Keratinocyte (primary cell): ENCODE measurements around the gene FAN1. TPM values are rescaled to one million over a fixed set of nuclear protein-coding genes. Genes with fewer than 3 reads are reported as not detected.

Experiments
- DNase-seq: peaks from one replicate; pipeline ENCODE4 v3.0.0-alpha.2; 2011; ENCODE audit warnings: low read depth, missing footprints, low spot score
- FAIRE-seq: peaks from 2 replicates; lab custom pipeline; 2011; peaks lifted over from hg19 to GRCh38; lab: Jason Lieb, UNC
- H2AFZ ChIP-seq: 2 replicates; pipeline ENCODE4 v1.6.0; 2012; ENCODE audit warnings: low read length, control low read depth, inconsistent platforms; ENCODE audit not compliant: control insufficient read depth
- H3K27ac ChIP-seq: 2 replicates; pipeline ENCODE4 v1.5.1; 2011; ENCODE audit warnings: low read length; ENCODE audit not compliant: control insufficient read depth, insufficient read depth
- H3K27me3 ChIP-seq: 3 replicates; pipeline ENCODE4 v1.6.0; 2011; ENCODE audit warnings: low read length; ENCODE audit not compliant: control insufficient read depth, insufficient read depth; ENCODE audit errors: extremely low read depth
- H3K36me3 ChIP-seq, 2 experiments: 2 replicates in 1 of 2; 3 replicates in 1 of 2; pipeline ENCODE4 v1.5.1; 2011; ENCODE audit warnings: low read length in 2 of 2, mild to moderate bottlenecking in 1 of 2; ENCODE audit not compliant: control insufficient read depth in 2 of 2, insufficient read depth in 2 of 2; ENCODE audit errors: extremely low read depth in 1 of 2
- H3K4me1 ChIP-seq: 3 replicates; pipeline ENCODE4 v1.5.1; 2011; ENCODE audit warnings: low read length; ENCODE audit not compliant: control insufficient read depth, insufficient read depth; ENCODE audit errors: extremely low read depth
- H3K4me2 ChIP-seq: 3 replicates; pipeline ENCODE4 v1.6.0; 2011; ENCODE audit warnings: low read depth, low read length; ENCODE audit not compliant: control insufficient read depth, insufficient read depth; ENCODE audit errors: extremely low read depth
- H3K4me3 ChIP-seq, 3 experiments: fragments of 200-600 bp in 1 of 3; sonication (generic) in 1 of 3; 2 replicates in 2 of 3; 3 replicates in 1 of 3; pipeline ENCODE4 v1.5.1; 2011 to 2016; ENCODE audit warnings: low read length in 3 of 3, mild to moderate bottlenecking in 3 of 3, control low read depth in 2 of 3, inconsistent platforms in 1 of 3, low read depth in 1 of 3, mixed read lengths in 1 of 3, mixed run types in 1 of 3, moderate library complexity in 1 of 3; ENCODE audit not compliant: control insufficient read depth in 2 of 3, insufficient read depth in 2 of 3; ENCODE audit errors: extremely low read depth in 1 of 3
- H3K79me2 ChIP-seq: 2 replicates; pipeline ENCODE4 v1.6.0; 2012; ENCODE audit warnings: low read length; ENCODE audit not compliant: control insufficient read depth, insufficient read depth
- H3K9ac ChIP-seq: 3 replicates; pipeline ENCODE4 v1.6.0; 2011; ENCODE audit warnings: low read length; ENCODE audit not compliant: control insufficient read depth, insufficient read depth; ENCODE audit errors: extremely low read depth
- H3K9me1 ChIP-seq: 3 replicates; pipeline ENCODE4 v1.6.0; 2011; ENCODE audit warnings: low read length; ENCODE audit not compliant: control insufficient read depth, insufficient read depth; ENCODE audit errors: extremely low read depth
- H3K9me3 ChIP-seq: 2 replicates; pipeline ENCODE4 v1.5.1; 2012; ENCODE audit warnings: low read depth, low read length; ENCODE audit not compliant: control insufficient read depth
- H4K20me1 ChIP-seq: 3 replicates; pipeline ENCODE4 v1.6.0; 2011; ENCODE audit warnings: low read length; ENCODE audit not compliant: control insufficient read depth, insufficient read depth; ENCODE audit errors: extremely low read depth
- CTCF ChIP-seq, 3 experiments: IDR thresholded peaks in 1 of 3; conservative IDR thresholded peaks in 1 of 3; optimal IDR thresholded peaks in 1 of 3; 2 replicates in 2 of 3; 3 replicates in 1 of 3; pipeline versions ENCODE3 to v1.5.1; 2011; ENCODE audit warnings: low read length in 3 of 3, mild to moderate bottlenecking in 3 of 3, moderate library complexity in 2 of 3, control low read depth in 1 of 3, inconsistent platforms in 1 of 3; ENCODE audit not compliant: insufficient read depth in 2 of 3; ENCODE audit errors: extremely low read depth in 1 of 3
- EZH2 ChIP-seq: IDR thresholded peaks from one replicate; pipeline ENCODE4 v1.6.1; 2012; ENCODE audit warnings: inconsistent platforms, mild to moderate bottlenecking, low read length, moderate library complexity
- dilution Hi-C: fragments of 300-500 bp; cut with MboI; formaldehyde crosslinking; loops from one replicate; pipeline ENCODE4 v1.7.0; 2020; ENCODE audit warnings: low sequenced_read_pairs; ENCODE audit not compliant: extremely low pct_ligation_motif_present
- polyA plus RNA-seq, 5 experiments: library from polyadenylated mRNA; depleted of rRNA in 3 of 5; stranded (reverse) in 3 of 5; stranded (forward) in 1 of 5; unstranded in 1 of 5; fragments of >200 nt; gene quantifications; 1 replicate in 1 of 5; 2 replicates in 3 of 5; 3 replicates in 1 of 5; pipeline versions ENCODE4 v1.2.1 to v1.2.3, GENCODE V29; 2011 to 2012; ENCODE audit warnings: missing spikeins in 2 of 5, low read depth in 1 of 5, low replicate concordance in 1 of 5

FAN1 gene
- polyA plus RNA-seq, 1 donor (not counting 4 experiments of a cell fraction or from before 2014, with no cell fraction given): 17.2 TPM

DNA sequence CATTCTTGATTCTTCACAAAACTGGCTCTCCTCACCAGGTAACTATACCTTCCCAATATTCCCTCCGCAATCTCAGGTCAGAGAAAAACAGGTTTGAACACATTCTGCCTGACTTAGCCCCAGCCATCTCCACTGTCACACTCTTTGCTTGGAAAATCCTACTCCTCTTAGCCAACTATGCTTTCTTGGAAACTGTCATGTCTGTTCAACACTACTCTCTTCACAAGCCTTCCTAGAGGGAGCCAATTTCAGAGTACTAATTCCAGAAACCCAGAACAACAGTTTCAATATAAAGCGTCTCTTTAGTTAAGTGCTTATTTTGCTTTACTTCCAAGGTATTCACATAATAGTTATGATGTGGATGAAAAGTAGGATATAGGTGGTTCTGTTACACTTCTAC is 66.0 kb downstream of the FAN1 start:
- Histone ChIP-seq H3K9me1 (no peaks in the 10 kb centered on the region), H3K79me2 (no peaks in the 10 kb centered on the region), H3K27me3 (no peaks in the 10 kb centered on the region), H3K4me2 (no peak overlapping the region), H3K9ac (no peak overlapping the region), H3K27ac (no peak overlapping the region), H2AFZ (no peak overlapping the region), H3K4me1 (peaks cover 8% of the 10 kb centered on the region), H4K20me1 (no peaks in the 10 kb centered on the region), H3K4me3 (no peak overlapping the region), H3K36me3 (peaks cover 3 to 5% of the 10 kb centered on the region in 2 experiments), H3K9me3 (no peaks in the 10 kb centered on the region)
- DNase-seq (no peak), FAIRE-seq (no peak)
- dilution Hi-C loops: no loop called here
- no peak for TF ChIP-seq EZH2
- TF ChIP-seq CTCF (optimal IDR thresholded peaks at IDR 0.05 in 1 of 3, IDR thresholded peaks at IDR 0.05 in 1 of 3, conservative IDR thresholded peaks at IDR 0.05 in 1 of 3; ENCODE audit: extremely low read depth in 1 of 3, insufficient read depth in 2 of 3, low read length in 3 of 3): no peak

DNA sequence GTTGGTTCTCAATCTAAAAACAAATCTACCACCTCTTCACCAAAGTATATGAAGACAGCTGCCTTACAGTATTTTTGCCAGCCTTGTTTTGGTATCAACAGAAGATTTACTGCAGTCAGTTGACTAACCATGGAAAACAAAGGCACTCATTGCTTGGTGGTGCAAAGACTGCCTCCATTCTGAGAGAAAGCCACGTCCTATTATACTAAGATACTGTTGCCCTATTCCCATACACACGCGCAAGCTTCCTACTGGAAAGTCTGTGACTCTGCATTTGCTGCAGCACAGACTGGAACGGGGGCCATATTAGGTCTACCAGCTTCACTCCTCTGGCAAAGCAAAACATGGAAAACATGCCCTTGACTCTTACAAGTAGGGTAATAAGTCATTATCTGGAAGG is 69.7 kb downstream of the FAN1 start:
- dilution Hi-C loops: no loop called here
- Histone ChIP-seq H2AFZ (no peak overlapping the region), H3K4me1 (peaks cover 8% of the 10 kb centered on the region), H4K20me1 (no peaks in the 10 kb centered on the region), H3K4me3 (no peak overlapping the region), H3K4me2 (no peak overlapping the region), H3K9me1 (no peaks in the 10 kb centered on the region), H3K27ac (no peak overlapping the region), H3K36me3 (peaks cover 3 to 4% of the 10 kb centered on the region in 2 experiments), H3K79me2 (peaks cover 9% of the 10 kb centered on the region), H3K9me3 (no peaks in the 10 kb centered on the region), H3K27me3 (no peaks in the 10 kb centered on the region), H3K9ac (no peak overlapping the region)
- no peak for DNase-seq
- FAIRE-seq: no peak
- TF ChIP-seq EZH2 (no peak), CTCF (optimal IDR thresholded peaks at IDR 0.05 in 1 of 3, IDR thresholded peaks at IDR 0.05 in 1 of 3, conservative IDR thresholded peaks at IDR 0.05 in 1 of 3; ENCODE audit: extremely low read depth in 1 of 3, insufficient read depth in 2 of 3, low read length in 3 of 3) (no peak)
